PC-3 (cell line): Measurements from ENCODE around the gene DLG2. TPM values are rescaled to one million over a fixed set of nuclear protein-coding genes. Genes with fewer than 3 reads are reported as not detected.

Source experiments
- ATAC-seq: fragments of 200-7000 bp; cut with Tn5 transposase; 2 replicates; pipeline ENCODE4 v1.9.1; 2020; ENCODE audit warnings: mild to moderate bottlenecking, moderate library complexity
- BruUV-seq: library from RNA; stranded (reverse); fragments of 400-500 nt; replicated peaks from 2 replicates; lab custom pipeline; 2021; lab: Mats Ljungman, UMichigan
- CTCF ChIA-PET: fragments of 300-600 bp; sonication (Branson Sonifier 250); formaldehyde crosslinking; loops from one replicate; lab custom pipeline; 2022; ENCODE audit warnings: antibody characterized with exemption; lab: Charles Lee
- POLR2A ChIA-PET: fragments of 300-600 bp; sonication (Branson Sonifier 250); formaldehyde crosslinking; loops from one replicate; lab custom pipeline; 2022; ENCODE audit warnings: antibody characterized with exemption; ENCODE audit not compliant: unreplicated experiment; lab: Charles Lee
- DNase-seq: peaks from one replicate; pipeline ENCODE4 v3.0.0-alpha.2; 2015
- H2AFZ ChIP-seq: fragments of 300-600 bp; sonication (generic); 2 replicates; pipeline ENCODE4 v1.6.0; 2016; ENCODE audit warnings: antibody characterized with exemption, low read length
- H3F3A ChIP-seq: fragments of 300-600 bp; sonication (generic); one replicate; pipeline ENCODE4 v1.6.0; 2017; ENCODE audit warnings: antibody characterized with exemption, low read length, control low read depth, mild to moderate bottlenecking; ENCODE audit not compliant: unreplicated experiment
- H3K27ac ChIP-seq: fragments of 300-600 bp; sonication (generic); 2 replicates; pipeline ENCODE4 v1.5.1; 2016; ENCODE audit warnings: mild to moderate bottlenecking, low read length
- H3K27me3 ChIP-seq: fragments of 300-600 bp; sonication (generic); 2 replicates; pipeline ENCODE4 v1.6.1; 2016; ENCODE audit warnings: low read length, mixed read lengths
- H3K36me3 ChIP-seq: fragments of 300-600 bp; sonication (generic); 2 replicates; pipeline ENCODE4 v1.6.1; 2016; ENCODE audit warnings: low read depth, mixed run types, low read length, mixed read lengths
- H3K4me1 ChIP-seq: fragments of 300-600 bp; sonication (generic); 2 replicates; pipeline ENCODE4 v1.5.1; 2016; ENCODE audit warnings: low read length; ENCODE audit not compliant: insufficient read depth
- H3K4me2 ChIP-seq: fragments of 300-600 bp; sonication (generic); 2 replicates; pipeline ENCODE4 v1.6.0; 2016; ENCODE audit warnings: low read length
- H3K4me3 ChIP-seq: fragments of 300-600 bp; sonication (generic); 2 replicates; pipeline ENCODE4 v1.5.1; 2016; ENCODE audit warnings: mild to moderate bottlenecking, low read length, mixed read lengths
- H3K79me2 ChIP-seq: fragments of 300-600 bp; sonication (generic); 2 replicates; pipeline ENCODE4 v1.6.1; 2017; ENCODE audit warnings: low read length, mixed read lengths
- H3K9ac ChIP-seq: fragments of 300-600 bp; sonication (generic); 2 replicates; pipeline ENCODE4 v1.6.0; 2016; ENCODE audit warnings: mild to moderate bottlenecking, low read length
- H3K9me2 ChIP-seq: fragments of 300-600 bp; sonication (generic); replicated peaks from 2 replicates; pipeline ENCODE4 v1.6.1; 2016; ENCODE audit warnings: mixed run types, low read length, mixed read lengths
- H3K9me3 ChIP-seq: fragments of 300-600 bp; sonication (generic); 2 replicates; pipeline ENCODE4 v1.6.1; 2016; ENCODE audit warnings: low read length, mixed read lengths
- H4K20me1 ChIP-seq: fragments of 300-600 bp; sonication (generic); 2 replicates; pipeline ENCODE4 v1.6.1; 2016; ENCODE audit warnings: low read length, mixed read lengths
- CTCF ChIP-seq: fragments of 300-600 bp; sonication (generic); conservative IDR thresholded peaks from 2 replicates; pipeline ENCODE4 v1.5.1; 2017; ENCODE audit warnings: antibody characterized with exemption, low read depth, mild to moderate bottlenecking, low read length
- EZH2 ChIP-seq: fragments of 300-600 bp; sonication (generic); IDR thresholded peaks from one replicate; pipeline ENCODE4 v1.6.1; 2017; ENCODE audit warnings: antibody characterized with exemption, mild to moderate bottlenecking, low read length; ENCODE audit not compliant: unreplicated experiment
- EZH2phosphoT487 ChIP-seq: fragments of 300-600 bp; sonication (generic); IDR thresholded peaks from 2 replicates; pipeline ENCODE4 v1.6.1; 2018; ENCODE audit warnings: mild to moderate bottlenecking, antibody characterized with exemption, low read length, borderline replicate concordance
- intact Hi-C: fragments of 100-400 bp; cut with micrococcal nuclease; formaldehyde crosslinking; loops from 2 replicates; pipeline ENCODE4 v1.9.0; 2023
- total RNA-seq: library from RNA; depleted of rRNA; stranded (reverse); fragments of >200 nt; gene quantifications from 2 replicates; pipeline ENCODE4 v1.2.3, GENCODE V29; 2014

Gene DLG2
- total RNA-seq, 1 experiment from 2014 or later: 0.58 TPM

GRCh38 chr11:83766932-83767331 lies 1860.2 kb downstream of the DLG2 start:
- no peaks in the 10 kb centered on the region for H3K4me1 ChIP-seq
- no peaks in the 10 kb centered on the region for H3K9me2 ChIP-seq
- H3K9ac ChIP-seq: no peak overlapping the region
- no peak for DNase-seq
- no peak for ATAC-seq
- H3K79me2 ChIP-seq: no peaks in the 10 kb centered on the region
- H4K20me1 ChIP-seq: no peaks in the 10 kb centered on the region
- H3K4me3 ChIP-seq: no peak overlapping the region
- no peak overlapping the region for H2AFZ ChIP-seq
- CTCF ChIA-PET: no interaction called here
- BruUV-seq: no TSS peak
- H3K4me2 ChIP-seq: no peak overlapping the region
- POLR2A ChIA-PET: no interaction called here
- no peak overlapping the region for H3K27ac ChIP-seq
- no peaks in the 10 kb centered on the region for H3F3A ChIP-seq
- H3K36me3 ChIP-seq: no peaks in the 10 kb centered on the region
- no peaks in the 10 kb centered on the region for H3K9me3 ChIP-seq
- H3K27me3 ChIP-seq: peaks cover 6% of the 10 kb centered on the region; the same call in 1 of the 2 replicates
- TF ChIP-seq EZH2: no peak
- intact Hi-C loops: no loop called here

- no TSS peak for BruUV-seq
- Histone ChIP-seq H3K4me2 (no peak overlapping the region), H3K27ac (no peak overlapping the region), H3K79me2 (no peaks in the 10 kb centered on the region), H3K9me3 (no peaks in the 10 kb centered on the region), H2AFZ (no peak overlapping the region), H3F3A (no peaks in the 10 kb centered on the region), H3K9ac (no peak overlapping the region), H3K36me3 (no peaks in the 10 kb centered on the region), H3K4me3 (no peak overlapping the region), H3K4me1 (no peaks in the 10 kb centered on the region), H4K20me1 (no peaks in the 10 kb centered on the region), H3K9me2 (no peaks in the 10 kb centered on the region), H3K27me3 (no peaks in the 10 kb centered on the region; the same call in 1 of the 2 replicates)
- intact Hi-C loops: no loop called here
- TF ChIP-seq CTCF: no peak
- no peak for TF ChIP-seq EZH2phosphoT487
- no peak for TF ChIP-seq EZH2
- ATAC-seq (no peak), DNase-seq (no peak)
- ChIA-PET CTCF (no interaction called here), POLR2A (no interaction called here)
Measured at GRCh38 chr11:83764643-83765042, 1862.5 kb downstream of the DLG2 start.

GRCh38 chr11:83760932-83761331 lies 1866.2 kb downstream of the DLG2 start:
- H3K4me3 ChIP-seq: no peak overlapping the region
- BruUV-seq: no TSS peak
- DNase-seq (no peak), ATAC-seq (no peak)
- H3K27ac ChIP-seq: no peak overlapping the region
- no peaks in the 10 kb centered on the region for H3K9me2 ChIP-seq
- intact Hi-C loops: no loop called here
- H3F3A ChIP-seq: no peaks in the 10 kb centered on the region
- ChIA-PET CTCF (no interaction called here), POLR2A (no interaction called here)
- TF ChIP-seq EZH2phosphoT487 (no peak), EZH2 (no peak), CTCF (no peak)
- H4K20me1 ChIP-seq: no peaks in the 10 kb centered on the region
- H3K4me1 ChIP-seq: no peaks in the 10 kb centered on the region
- no peaks in the 10 kb centered on the region for H3K36me3 ChIP-seq
- H3K27me3 ChIP-seq: no peaks in the 10 kb centered on the region; the same call in 1 of the 2 replicates
- H2AFZ ChIP-seq: no peak overlapping the region
- H3K79me2 ChIP-seq: no peaks in the 10 kb centered on the region
- no peak overlapping the region for H3K4me2 ChIP-seq
- H3K9ac ChIP-seq: no peak overlapping the region
- H3K9me3 ChIP-seq: no peaks in the 10 kb centered on the region
